HG03095 (cell line): ENCODE data around the gene ABCF1.

Experiments used
- ATAC-seq: cut with Tn5 transposase; IDR thresholded peaks from one replicate; pipeline ENCODE4 v1.9.1; 2021; ENCODE audit warnings: moderate library complexity; ENCODE audit not compliant: unreplicated experiment

ABCF1 gene

DNA sequence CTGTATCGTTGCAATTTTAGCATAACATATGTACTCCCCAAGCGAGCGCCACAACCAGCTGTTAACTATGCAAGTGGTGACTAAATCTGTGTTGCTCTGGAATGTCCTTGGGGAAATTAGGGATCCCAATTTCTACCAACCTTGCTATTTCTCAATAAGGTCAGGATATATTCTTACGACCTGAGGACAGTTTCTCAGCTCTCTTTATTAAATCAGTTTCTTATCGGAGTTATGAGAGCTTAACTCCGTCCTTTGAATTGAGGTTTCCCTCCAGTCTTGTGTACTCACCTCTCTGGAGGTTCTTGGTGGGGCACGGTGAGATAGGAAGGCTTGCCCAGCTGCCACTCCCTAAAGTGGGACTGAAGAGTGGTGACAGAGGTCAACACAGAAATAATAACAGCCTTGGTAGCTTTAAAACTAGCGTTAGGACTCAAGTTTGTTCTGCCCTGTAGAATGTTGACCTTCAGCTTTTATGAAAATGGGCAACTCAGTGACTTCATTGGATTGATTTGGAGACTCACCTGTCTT, 47.1 kb downstream of the ABCF1 start:
- no peak for ATAC-seq

DNA sequence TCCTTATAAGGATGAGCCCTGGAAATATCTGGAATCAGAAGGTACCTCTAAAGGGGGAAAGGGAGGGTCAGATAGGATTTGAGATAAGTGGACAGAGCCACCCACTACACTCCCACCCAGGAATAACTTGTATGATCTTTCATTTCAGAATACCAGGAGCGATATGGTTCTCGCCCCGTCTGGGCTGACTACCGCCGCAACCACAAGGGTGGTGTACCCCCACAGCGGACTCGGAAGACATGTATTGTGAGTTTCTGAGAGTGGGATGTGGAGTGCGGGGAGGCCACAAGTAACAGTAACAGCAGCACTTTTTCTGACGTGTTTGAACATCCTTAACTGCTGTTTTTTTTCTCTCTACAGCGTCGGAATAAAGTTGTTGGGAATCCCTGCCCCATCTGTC, 48.3 kb downstream of the ABCF1 start:
- ATAC-seq, result no peak

GRCh38 chr6:30625511-30625910, 54.3 kb downstream of the ABCF1 start:
- no peak for ATAC-seq

DNA sequence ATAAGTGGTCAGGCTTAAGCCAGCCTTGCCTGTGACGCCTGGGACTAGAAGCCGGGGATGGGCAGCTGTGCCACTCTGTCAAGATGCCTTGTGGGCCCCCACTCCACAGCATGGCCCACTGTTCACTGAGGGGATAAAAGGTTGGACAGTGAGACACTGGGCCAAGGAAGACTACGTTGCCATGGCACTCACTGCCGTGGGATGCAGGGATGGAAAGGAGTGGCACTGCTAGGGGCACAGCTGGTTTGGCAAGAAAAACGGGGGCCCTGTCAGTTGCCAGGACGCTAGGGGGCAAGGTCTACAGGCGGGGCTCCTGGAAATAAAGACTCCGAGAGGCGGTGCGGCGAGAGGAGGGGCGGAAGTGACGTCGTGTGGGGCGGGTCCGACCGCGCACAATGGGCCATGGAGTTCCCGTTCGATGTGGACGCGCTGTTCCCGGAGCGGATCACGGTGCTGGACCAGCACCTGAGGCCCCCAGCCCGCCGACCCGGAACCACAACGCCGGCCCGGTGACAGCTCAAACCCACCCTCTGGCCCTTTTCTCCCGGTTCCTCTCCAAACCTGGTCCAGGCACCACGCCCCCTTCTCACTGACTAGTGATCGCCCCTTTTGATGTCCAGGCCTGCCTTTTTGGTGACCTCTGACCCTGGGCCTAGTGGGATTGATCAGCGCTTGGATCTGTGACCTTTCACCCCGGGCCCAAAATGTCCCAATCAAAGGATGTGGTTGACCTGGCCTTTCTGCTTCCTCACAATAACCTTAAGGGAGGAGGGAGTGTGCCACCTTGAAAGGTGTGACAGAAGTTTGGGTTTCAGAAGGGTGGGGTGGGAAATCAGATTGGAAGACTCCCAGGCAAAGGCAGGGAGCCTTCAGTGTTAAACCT, 55.5 kb downstream of the ABCF1 start, which contains the start of gene ATAT1:
Gene ATAT1 (plus strand): TSS at position 391 of the 883 bp plus-strand sequence.
- peak; percentile 72 for ATAC-seq

DNA sequence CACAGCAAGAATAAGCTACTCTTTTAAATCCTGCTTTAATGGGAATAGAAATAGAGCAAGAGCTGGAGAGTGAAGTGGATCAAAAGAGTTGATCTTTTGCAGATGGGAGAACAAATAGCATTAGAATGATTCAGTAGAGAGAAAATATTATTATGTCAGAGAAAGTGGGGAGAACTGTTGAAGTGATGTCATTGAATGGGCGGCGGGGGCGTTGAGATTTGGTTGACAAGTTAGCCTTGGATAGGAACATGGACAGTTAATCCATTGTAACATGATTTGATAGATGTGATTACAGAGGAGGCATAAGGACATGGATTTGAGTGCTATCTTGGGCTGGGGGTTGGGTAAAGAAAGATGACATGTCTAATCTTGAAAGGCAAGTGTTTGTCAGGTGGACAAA, 64.6 kb downstream of the ABCF1 start:
- no peak for ATAC-seq

DNA sequence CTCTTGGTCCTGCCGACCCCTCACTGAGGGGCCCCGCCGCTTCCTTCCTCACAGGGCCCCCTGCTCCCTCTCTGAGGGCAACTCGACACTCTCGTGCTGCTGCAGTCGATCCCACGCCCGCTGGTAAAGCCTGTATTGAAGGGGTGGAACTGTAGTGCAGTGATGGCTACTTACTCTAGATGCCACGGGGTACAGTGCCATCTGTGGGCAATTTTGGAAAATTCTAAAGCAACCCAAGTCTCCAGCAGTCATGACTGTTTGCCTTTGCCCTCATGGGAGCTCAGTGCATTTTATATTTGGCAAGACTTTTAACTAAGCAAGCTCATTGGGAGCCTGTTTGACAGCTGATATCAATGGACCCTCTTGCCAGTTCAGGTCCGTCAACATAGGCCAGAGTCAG, 69.2 kb downstream of the ABCF1 start:
- no peak for ATAC-seq

- ATAC-seq, result no peak
Observed at GRCh38 chr6:30641048-30641447, 69.8 kb downstream of the ABCF1 start.
